Keratinocyte (primary cell): ENCODE results near the gene ST6GALNAC5. TPM values are rescaled to one million over a fixed set of nuclear protein-coding genes. Genes with fewer than 3 reads are reported as not detected.

Experiments
- DNase-seq: peaks from one replicate; pipeline ENCODE4 v3.0.0-alpha.2; 2011; ENCODE audit warnings: low read depth, missing footprints, low spot score
- FAIRE-seq: peaks from 2 replicates; lab custom pipeline; 2011; peaks lifted over from hg19 to GRCh38; lab: Jason Lieb, UNC
- H2AFZ ChIP-seq: 2 replicates; pipeline ENCODE4 v1.6.0; 2012; ENCODE audit warnings: low read length, control low read depth, inconsistent platforms; ENCODE audit not compliant: control insufficient read depth
- H3K27ac ChIP-seq: 2 replicates; pipeline ENCODE4 v1.5.1; 2011; ENCODE audit warnings: low read length; ENCODE audit not compliant: control insufficient read depth, insufficient read depth
- H3K27me3 ChIP-seq: 3 replicates; pipeline ENCODE4 v1.6.0; 2011; ENCODE audit warnings: low read length; ENCODE audit not compliant: control insufficient read depth, insufficient read depth; ENCODE audit errors: extremely low read depth
- H3K36me3 ChIP-seq, 2 experiments: 2 replicates in 1 of 2; 3 replicates in 1 of 2; pipeline ENCODE4 v1.5.1; 2011; ENCODE audit warnings: low read length in 2 of 2, mild to moderate bottlenecking in 1 of 2; ENCODE audit not compliant: control insufficient read depth in 2 of 2, insufficient read depth in 2 of 2; ENCODE audit errors: extremely low read depth in 1 of 2
- H3K4me1 ChIP-seq: 3 replicates; pipeline ENCODE4 v1.5.1; 2011; ENCODE audit warnings: low read length; ENCODE audit not compliant: control insufficient read depth, insufficient read depth; ENCODE audit errors: extremely low read depth
- H3K4me2 ChIP-seq: 3 replicates; pipeline ENCODE4 v1.6.0; 2011; ENCODE audit warnings: low read depth, low read length; ENCODE audit not compliant: control insufficient read depth, insufficient read depth; ENCODE audit errors: extremely low read depth
- H3K4me3 ChIP-seq, 3 experiments: fragments of 200-600 bp in 1 of 3; sonication (generic) in 1 of 3; 2 replicates in 2 of 3; 3 replicates in 1 of 3; pipeline ENCODE4 v1.5.1; 2011 to 2016; ENCODE audit warnings: low read length in 3 of 3, mild to moderate bottlenecking in 3 of 3, control low read depth in 2 of 3, inconsistent platforms in 1 of 3, low read depth in 1 of 3, mixed read lengths in 1 of 3, mixed run types in 1 of 3, moderate library complexity in 1 of 3; ENCODE audit not compliant: control insufficient read depth in 2 of 3, insufficient read depth in 2 of 3; ENCODE audit errors: extremely low read depth in 1 of 3
- H3K79me2 ChIP-seq: 2 replicates; pipeline ENCODE4 v1.6.0; 2012; ENCODE audit warnings: low read length; ENCODE audit not compliant: control insufficient read depth, insufficient read depth
- H3K9ac ChIP-seq: 3 replicates; pipeline ENCODE4 v1.6.0; 2011; ENCODE audit warnings: low read length; ENCODE audit not compliant: control insufficient read depth, insufficient read depth; ENCODE audit errors: extremely low read depth
- H3K9me1 ChIP-seq: 3 replicates; pipeline ENCODE4 v1.6.0; 2011; ENCODE audit warnings: low read length; ENCODE audit not compliant: control insufficient read depth, insufficient read depth; ENCODE audit errors: extremely low read depth
- H3K9me3 ChIP-seq: 2 replicates; pipeline ENCODE4 v1.5.1; 2012; ENCODE audit warnings: low read depth, low read length; ENCODE audit not compliant: control insufficient read depth
- H4K20me1 ChIP-seq: 3 replicates; pipeline ENCODE4 v1.6.0; 2011; ENCODE audit warnings: low read length; ENCODE audit not compliant: control insufficient read depth, insufficient read depth; ENCODE audit errors: extremely low read depth
- EZH2 ChIP-seq: IDR thresholded peaks from one replicate; pipeline ENCODE4 v1.6.1; 2012; ENCODE audit warnings: inconsistent platforms, mild to moderate bottlenecking, low read length, moderate library complexity
- dilution Hi-C: fragments of 300-500 bp; cut with MboI; formaldehyde crosslinking; loops from one replicate; pipeline ENCODE4 v1.7.0; 2020; ENCODE audit warnings: low sequenced_read_pairs; ENCODE audit not compliant: extremely low pct_ligation_motif_present
- polyA plus RNA-seq, 5 experiments: library from polyadenylated mRNA; depleted of rRNA in 3 of 5; stranded (reverse) in 3 of 5; stranded (forward) in 1 of 5; unstranded in 1 of 5; fragments of >200 nt; gene quantifications; 1 replicate in 1 of 5; 2 replicates in 3 of 5; 3 replicates in 1 of 5; pipeline versions ENCODE4 v1.2.1 to v1.2.3, GENCODE V29; 2011 to 2012; ENCODE audit warnings: missing spikeins in 2 of 5, low read depth in 1 of 5, low replicate concordance in 1 of 5
- TF ChIP-seq, protein P1 (sequence below), 3 experiments: IDR thresholded peaks in 1 of 3; conservative IDR thresholded peaks in 1 of 3; optimal IDR thresholded peaks in 1 of 3; 2 replicates in 2 of 3; 3 replicates in 1 of 3; pipeline versions ENCODE3 to v1.5.1; 2011; ENCODE audit warnings: low read length in 3 of 3, mild to moderate bottlenecking in 3 of 3, moderate library complexity in 2 of 3, control low read depth in 1 of 3, inconsistent platforms in 1 of 3; ENCODE audit not compliant: insufficient read depth in 2 of 3; ENCODE audit errors: extremely low read depth in 1 of 3

ST6GALNAC5 gene
- polyA plus RNA-seq, 1 donor (not counting 4 experiments of a cell fraction or from before 2014, with no cell fraction given) = 12.8 TPM

DNA sequence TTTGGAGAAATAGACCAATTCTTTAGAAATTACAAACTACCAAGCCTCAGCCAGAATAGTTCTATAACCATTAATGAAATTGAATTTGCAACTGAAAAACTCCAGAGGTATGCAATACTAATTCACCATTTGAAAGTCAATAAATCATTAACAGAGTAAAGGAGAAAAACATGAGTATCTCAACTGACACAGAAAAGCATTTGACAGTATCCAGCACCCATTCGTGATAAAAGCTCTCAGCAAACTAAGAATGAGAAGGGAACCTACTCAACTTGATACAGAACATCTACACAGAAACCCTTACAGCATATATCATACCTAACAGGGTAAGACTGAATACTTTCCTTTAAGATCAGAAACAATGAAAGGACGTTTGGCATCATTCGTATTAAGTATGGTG is 54.3 kb downstream of the ST6GALNAC5 start:
- H4K20me1 ChIP-seq = no peaks in the 10 kb centered on the region
- peaks cover 9% of the 10 kb centered on the region for H3K4me1 ChIP-seq
- dilution Hi-C loops = no loop called here
- H3K4me2 ChIP-seq = no peak overlapping the region
- H3K9ac ChIP-seq = no peak overlapping the region
- no peak overlapping the region for H3K27ac ChIP-seq
- FAIRE-seq (no peak), DNase-seq (no peak)
- no peaks in the 10 kb centered on the region for H3K27me3 ChIP-seq
- H3K36me3 ChIP-seq = no peaks in the 10 kb centered on the region
- H3K79me2 ChIP-seq = no peaks in the 10 kb centered on the region
- TF ChIP-seq, protein P1, sequence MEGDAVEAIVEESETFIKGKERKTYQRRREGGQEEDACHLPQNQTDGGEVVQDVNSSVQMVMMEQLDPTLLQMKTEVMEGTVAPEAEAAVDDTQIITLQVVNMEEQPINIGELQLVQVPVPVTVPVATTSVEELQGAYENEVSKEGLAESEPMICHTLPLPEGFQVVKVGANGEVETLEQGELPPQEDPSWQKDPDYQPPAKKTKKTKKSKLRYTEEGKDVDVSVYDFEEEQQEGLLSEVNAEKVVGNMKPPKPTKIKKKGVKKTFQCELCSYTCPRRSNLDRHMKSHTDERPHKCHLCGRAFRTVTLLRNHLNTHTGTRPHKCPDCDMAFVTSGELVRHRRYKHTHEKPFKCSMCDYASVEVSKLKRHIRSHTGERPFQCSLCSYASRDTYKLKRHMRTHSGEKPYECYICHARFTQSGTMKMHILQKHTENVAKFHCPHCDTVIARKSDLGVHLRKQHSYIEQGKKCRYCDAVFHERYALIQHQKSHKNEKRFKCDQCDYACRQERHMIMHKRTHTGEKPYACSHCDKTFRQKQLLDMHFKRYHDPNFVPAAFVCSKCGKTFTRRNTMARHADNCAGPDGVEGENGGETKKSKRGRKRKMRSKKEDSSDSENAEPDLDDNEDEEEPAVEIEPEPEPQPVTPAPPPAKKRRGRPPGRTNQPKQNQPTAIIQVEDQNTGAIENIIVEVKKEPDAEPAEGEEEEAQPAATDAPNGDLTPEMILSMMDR (optimal IDR thresholded peaks at IDR 0.05 in 1 of 3, IDR thresholded peaks at IDR 0.05 in 1 of 3, conservative IDR thresholded peaks at IDR 0.05 in 1 of 3; ENCODE audit: extremely low read depth in 1 of 3, insufficient read depth in 2 of 3, low read length in 3 of 3) = no peak
- TF ChIP-seq EZH2 = no peak
- no peak overlapping the region for H3K4me3 ChIP-seq
- H3K9me1 ChIP-seq = no peaks in the 10 kb centered on the region
- H2AFZ ChIP-seq = no peak overlapping the region
- H3K9me3 ChIP-seq = no peaks in the 10 kb centered on the region

DNA sequence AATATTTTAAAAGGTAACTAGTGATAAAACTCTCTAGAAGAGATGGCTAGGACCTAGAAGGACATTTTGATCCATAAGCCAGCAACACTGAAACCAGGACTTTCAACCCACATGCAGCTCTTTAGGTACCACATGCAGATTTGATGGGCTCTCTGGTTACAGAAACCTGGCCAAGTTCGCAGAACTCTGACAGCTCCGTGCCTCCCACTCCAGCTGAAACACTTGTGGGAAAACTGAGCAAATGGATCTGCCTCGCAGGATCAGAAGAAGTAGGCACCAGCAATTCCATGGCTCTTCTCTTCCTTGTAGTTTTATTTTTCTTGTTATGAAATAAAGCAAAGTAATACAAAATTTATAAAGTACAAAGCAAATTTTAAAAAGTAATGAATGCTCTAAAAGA is 58.5 kb downstream of the ST6GALNAC5 start:
- dilution Hi-C loops = no loop called here
- no peak overlapping the region for H3K4me2 ChIP-seq
- no peaks in the 10 kb centered on the region for H4K20me1 ChIP-seq
- peaks cover 10% of the 10 kb centered on the region for H3K4me1 ChIP-seq
- FAIRE-seq (no peak), DNase-seq (no peak)
- H3K79me2 ChIP-seq = no peaks in the 10 kb centered on the region
- no peaks in the 10 kb centered on the region for H3K36me3 ChIP-seq
- no peaks in the 10 kb centered on the region for H3K9me3 ChIP-seq
- H3K9ac ChIP-seq = no peak overlapping the region
- no peak overlapping the region for H3K4me3 ChIP-seq
- no peaks in the 10 kb centered on the region for H3K27me3 ChIP-seq
- no peak overlapping the region for H3K27ac ChIP-seq
- H2AFZ ChIP-seq = no peak overlapping the region
- TF ChIP-seq EZH2 = no peak
- TF ChIP-seq, protein P1 (optimal IDR thresholded peaks at IDR 0.05 in 1 of 3, IDR thresholded peaks at IDR 0.05 in 1 of 3, conservative IDR thresholded peaks at IDR 0.05 in 1 of 3; ENCODE audit: extremely low read depth in 1 of 3, insufficient read depth in 2 of 3, low read length in 3 of 3) = no peak
- no peaks in the 10 kb centered on the region for H3K9me1 ChIP-seq
